Measurements from ENCODE around the gene DHRS7B. TPM values are rescaled to one million over a fixed set of nuclear protein-coding genes. Genes with fewer than 3 reads are reported as not detected.
A peak's percentile ranks its signal among the peaks of the same experiment; 100 is the strongest.

Gene DHRS7B
- polyA plus RNA-seq, 1 of the 3 experiments (the other 2 are of a cell fraction): 17.8 TPM

GRCh38 chr17:21214015-21214776 lies 87.4 kb downstream of the DHRS7B start, which contains the start of gene TMEM11 (continued):
- TF ChIP-seq GATA2 (CRISPR knock-in tag; IDR thresholded peaks at IDR 0.05) (no peak), TCF12 (IDR thresholded peaks at IDR 0.05) (no peak), NFIC (IDR thresholded peaks at IDR 0.05; ENCODE audit: borderline replicate concordance) (peak; percentile 44; the same call in 1 of the 2 replicates), TEAD4 (IDR thresholded peaks at IDR 0.05; ENCODE audit: borderline replicate concordance, insufficient read depth) (no peak), EZH2phosphoT487 (IDR thresholded peaks at IDR 0.05; ENCODE audit: borderline replicate concordance, low read depth) (no peak), SMC3 (IDR thresholded peaks at IDR 0.05; ENCODE audit: low read depth, low read length) (no peak), ELF1 (IDR thresholded peaks at IDR 0.05) (peak; percentile 67; the same call in 1 of the 2 replicates), POLR2AphosphoS5 (IDR thresholded peaks at IDR 0.05; ENCODE audit: low read depth, low read length) (peak; percentile 67; the same call in 1 of the 2 replicates), RFX5 (IDR thresholded peaks at IDR 0.05; ENCODE audit: low read length) (no peak), GABPA (IDR thresholded peaks at IDR 0.05; ENCODE audit: low read depth) (peak; percentile 75)
- TF ChIP-seq, protein P1, sequence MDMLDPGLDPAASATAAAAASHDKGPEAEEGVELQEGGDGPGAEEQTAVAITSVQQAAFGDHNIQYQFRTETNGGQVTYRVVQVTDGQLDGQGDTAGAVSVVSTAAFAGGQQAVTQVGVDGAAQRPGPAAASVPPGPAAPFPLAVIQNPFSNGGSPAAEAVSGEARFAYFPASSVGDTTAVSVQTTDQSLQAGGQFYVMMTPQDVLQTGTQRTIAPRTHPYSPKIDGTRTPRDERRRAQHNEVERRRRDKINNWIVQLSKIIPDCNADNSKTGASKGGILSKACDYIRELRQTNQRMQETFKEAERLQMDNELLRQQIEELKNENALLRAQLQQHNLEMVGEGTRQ (IDR thresholded peaks at IDR 0.05; ENCODE audit: borderline replicate concordance, low read depth, low read length): no peak
- TF ChIP-seq, protein P2, sequence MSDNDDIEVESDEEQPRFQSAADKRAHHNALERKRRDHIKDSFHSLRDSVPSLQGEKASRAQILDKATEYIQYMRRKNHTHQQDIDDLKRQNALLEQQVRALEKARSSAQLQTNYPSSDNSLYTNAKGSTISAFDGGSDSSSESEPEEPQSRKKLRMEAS (IDR thresholded peaks at IDR 0.05; ENCODE audit: low read depth): peak; percentile 31; the same call in 1 of the 2 replicates

DNA sequence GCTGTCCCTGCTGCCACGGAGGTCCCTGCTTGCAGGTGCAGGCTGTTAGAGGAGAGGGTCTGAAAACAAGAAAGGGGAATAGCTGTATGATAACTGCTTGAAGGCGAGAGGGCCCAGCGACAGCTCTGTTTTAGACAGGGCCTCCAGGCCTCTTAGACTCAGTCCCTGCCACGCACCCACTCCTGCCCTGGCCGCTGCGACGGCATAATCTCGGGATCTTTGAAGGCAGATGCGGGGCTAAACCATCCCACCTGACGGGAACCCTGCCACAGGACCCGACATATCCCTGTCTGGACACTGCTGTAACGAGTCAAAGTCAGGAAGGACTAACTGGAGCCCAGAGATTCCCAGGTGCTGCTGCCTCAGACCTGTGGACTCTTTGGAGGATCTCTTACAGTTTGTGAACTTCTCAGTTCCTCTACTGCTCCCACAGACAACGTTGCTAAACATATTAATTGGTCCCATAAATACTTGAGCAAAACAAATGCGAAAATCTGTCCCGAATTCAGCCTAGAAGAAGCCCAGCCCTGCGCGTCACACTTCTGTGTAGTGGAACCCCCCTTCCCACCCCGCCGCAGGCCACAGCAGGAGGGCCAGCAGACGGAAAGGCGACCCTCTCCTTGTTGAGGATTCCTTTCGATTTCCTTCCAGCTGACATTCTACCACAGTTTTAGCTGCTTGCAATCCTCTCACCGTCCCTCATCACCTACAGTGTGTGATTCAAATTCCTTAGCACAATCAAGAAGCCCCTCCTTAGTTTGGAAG lies 88.2 kb downstream of the DHRS7B start:
- H3K9me2 ChIP-seq: no peaks in the 10 kb centered on the region
- H3K79me2 ChIP-seq (ENCODE audit: insufficient read depth): peaks cover 86% of the 10 kb centered on the region
- peaks cover 33% of the 10 kb centered on the region for H4K20me1 ChIP-seq (ENCODE audit: insufficient read depth)

More for the DNA sequence above, 88.2 kb downstream of the DHRS7B start:
- H3K36me3 ChIP-seq (replicated peaks in 1 of 2; ENCODE audit: control insufficient read depth in 1 of 2, insufficient read depth in 2 of 2, low read length in 1 of 2): peaks cover 12 to 14% of the 10 kb centered on the region in 2 experiments
- DNase-seq: no peak
- peaks cover 10 to 25% of the 10 kb centered on the region in 2 experiments; a peak in 2 of 4 replicates for H3K4me1 ChIP-seq (ENCODE audit: control insufficient read depth in 1 of 2, insufficient read depth in 2 of 2, low read depth in 1 of 2, low read length in 1 of 2)
- H3F3A ChIP-seq (replicated peaks; ENCODE audit: insufficient read depth): no peaks in the 10 kb centered on the region
- H3K9ac ChIP-seq: peak overlapping the region; percentile 99
- peak overlapping the region; percentile 89 for H2AFZ ChIP-seq (ENCODE audit: low read depth)
- H3K4me2 ChIP-seq: peak overlapping the region; percentile 91
- TF ChIP-seq REST (IDR thresholded peaks at IDR 0.05; ENCODE audit: low read depth, low read length) (no peak), NRF1 (IDR thresholded peaks at IDR 0.05; ENCODE audit: low read depth, low read length) (no peak), GATA2 (CRISPR knock-in tag; IDR thresholded peaks at IDR 0.05) (no peak)
- TF ChIP-seq, protein P2 (IDR thresholded peaks at IDR 0.05; ENCODE audit: low read depth): peak; percentile 6; the same call in 1 of the 2 replicates
- H3K9me3 ChIP-seq: no peaks in the 10 kb centered on the region
- ChIA-PET POLR2A (interaction anchor here (1.3 kb wide), 1 partner anchor 61 kb away, joined by 4 read pairs; no protein-coding TSS in a partner anchor), CTCF (interaction anchor here (0.9 to 2.9 kb wide), 4 partner anchors 14 to 95 kb away, joined by 4 to 16 read pairs (median 4); no protein-coding TSS in a partner anchor)
- H3K27me3 ChIP-seq (ENCODE audit: insufficient read depth): no peaks in the 10 kb centered on the region
- peak overlapping the region; percentile 97 to 99 for H3K4me3 ChIP-seq (ENCODE audit: low read depth in 2 of 2, low read length in 1 of 2)
- peak overlapping the region; percentile 91 to 95 for H3K27ac ChIP-seq (ENCODE audit: low read depth in 2 of 2, low read length in 1 of 2)
- WGBS (ENCODE audit: low lambda C conversion rate): 42% methylated on average over 19 of the region's 23 CpGs

All from SK-N-SH (cell line).